Colonic mucosa (tissue), 4 donors: ENCODE data around the gene WNT3A. TPM values are rescaled to one million over a fixed set of nuclear protein-coding genes. Genes with fewer than 3 reads are reported as not detected.
"Not testable (repeated sequence)": the region's sequence is repeated elsewhere in the genome, so short reads cannot be mapped to it uniquely, and the experiment has no call there.

Source experiments
- DNase-seq: peaks from one replicate; pipeline ENCODE4 v3.0.0-alpha.2; 2020
- H3K27ac ChIP-seq: fragments of 200-600 bp; one replicate; pipeline ENCODE4 v1.8.0; 2021
- H3K27me3 ChIP-seq: fragments of 200-600 bp; one replicate; pipeline ENCODE4 v1.8.0; 2021
- H3K36me3 ChIP-seq: fragments of 200-600 bp; one replicate; pipeline ENCODE4 v1.8.0; 2021
- H3K4me1 ChIP-seq: fragments of 200-600 bp; one replicate; pipeline ENCODE4 v1.8.0; 2021; ENCODE audit warnings: mild to moderate bottlenecking
- H3K4me3 ChIP-seq: fragments of 200-600 bp; one replicate; pipeline ENCODE4 v1.8.0; 2021
- H3K9ac ChIP-seq, 2 donors: one replicate each; pipeline ENCODE4 v1.7.0; 2013; ENCODE audit warnings: control low read depth in 2 of 2, low read depth in 2 of 2, low read length in 2 of 2
- H3K9me3 ChIP-seq: fragments of 200-600 bp; one replicate; pipeline ENCODE4 v1.8.0; 2021
- CTCF ChIP-seq: fragments of 200-600 bp; IDR thresholded peaks from one replicate; pipeline ENCODE4 v1.8.0; 2022; ENCODE audit warnings: antibody characterized with exemption, mild to moderate bottlenecking
- intact Hi-C: fragments of 100-400 bp; cut with DNase I; formaldehyde crosslinking; loops from one replicate; pipeline ENCODE4 v1.14.1; 2022
- total RNA-seq, 2 donors: library from RNA; stranded (reverse); fragmentation: NEBNext Ultra II Directional in 1 of 2; extraction: Animal tissue kit (Norgen Biotek cat#: 25700) in 1 of 2; gene quantifications; one replicate each; pipeline ENCODE4 v1.2.1, GENCODE V29; 2021
- donor health status: healthy.
- donor health status: DM: no; HTN: no; CAD: no.
- donor health status: DM: no; HTN: no; CAD: no.

The WNT3A gene
- total RNA-seq, 2 donors from 2014 or later: not detected

- H3K27ac ChIP-seq, H3K36me3 ChIP-seq, H3K4me3 ChIP-seq, H3K4me1 ChIP-seq, H3K9me3 ChIP-seq, H3K27me3 ChIP-seq, H3K9ac ChIP-seq, DNase-seq, intact Hi-C loops: not testable (repeated sequence)
Measured at GRCh38 chr1:227971643-227972282, 35.0 kb upstream of the WNT3A start.

- not testable (repeated sequence) for DNase-seq, H3K36me3 ChIP-seq
Measured at GRCh38 chr1:227972283-227972679, 34.5 kb upstream of the WNT3A start.

GRCh38 chr1:227972843-227973374, 33.9 kb upstream of the WNT3A start:
- H3K27ac ChIP-seq, H3K27me3 ChIP-seq, H3K9ac ChIP-seq, H3K4me1 ChIP-seq, H3K4me3 ChIP-seq, H3K9me3 ChIP-seq, DNase-seq, intact Hi-C loops, H3K36me3 ChIP-seq: not testable (repeated sequence)

More at GRCh38 chr1:227972283-227972679, 34.5 kb upstream of the WNT3A start:
- H3K4me1 ChIP-seq, H3K4me3 ChIP-seq, intact Hi-C loops, H3K9me3 ChIP-seq, H3K27ac ChIP-seq, H3K27me3 ChIP-seq, H3K9ac ChIP-seq: not testable (repeated sequence)

GRCh38 chr1:227973724-227974288, 33.0 kb upstream of the WNT3A start:
- H3K36me3 ChIP-seq, H3K4me3 ChIP-seq, DNase-seq, H3K4me1 ChIP-seq, H3K9me3 ChIP-seq, H3K27ac ChIP-seq, H3K27me3 ChIP-seq, H3K9ac ChIP-seq, intact Hi-C loops: not testable (repeated sequence)

- DNase-seq, H3K27me3 ChIP-seq, H3K4me3 ChIP-seq, intact Hi-C loops, H3K9ac ChIP-seq, H3K9me3 ChIP-seq, H3K4me1 ChIP-seq, H3K27ac ChIP-seq, H3K36me3 ChIP-seq: not testable (repeated sequence)
Measured at GRCh38 chr1:227975583-227976283, 31.1 kb upstream of the WNT3A start.

GRCh38 chr1:227987181-227987580, 19.6 kb upstream of the WNT3A start:
- no peak for DNase-seq
- no peak for TF ChIP-seq CTCF
- H3K9me3 ChIP-seq: no peaks in the 10 kb centered on the region
- no peaks in the 10 kb centered on the region for H3K4me1 ChIP-seq
- H3K27ac ChIP-seq: no peak overlapping the region
- H3K9ac ChIP-seq: no peak overlapping the region
- no peak overlapping the region for H3K4me3 ChIP-seq
- no peaks in the 10 kb centered on the region for H3K27me3 ChIP-seq
- intact Hi-C loops: no loop called here
- H3K36me3 ChIP-seq: no peaks in the 10 kb centered on the region

- Histone ChIP-seq H3K36me3 (no peaks in the 10 kb centered on the region), H3K4me1 (no peaks in the 10 kb centered on the region), H3K27ac (no peak overlapping the region), H3K9ac (no peak overlapping the region), H3K4me3 (no peak overlapping the region), H3K9me3 (no peaks in the 10 kb centered on the region), H3K27me3 (no peaks in the 10 kb centered on the region)
- intact Hi-C loops: no loop called here
- no peak for TF ChIP-seq CTCF
- DNase-seq: no peak
Measured at GRCh38 chr1:227994632-227995300, 12.0 kb upstream of the WNT3A start.
